KMS-11 (cell line): ENCODE data around the gene NAV3.
A peak's percentile ranks its signal among the peaks of the same experiment; 100 is the strongest.

Experiments used
- H2AFZ ChIP-seq: fragments of 200-600 bp; sonication (generic); 2 replicates; pipeline ENCODE4 v1.6.1; 2016; ENCODE audit warnings: antibody characterized with exemption, mixed run types, low read depth
- H3K27ac ChIP-seq: fragments of 200-600 bp; sonication (generic); 2 replicates; pipeline ENCODE4 v1.6.1; 2016; ENCODE audit warnings: mild to moderate bottlenecking, mixed run types
- H3K27me3 ChIP-seq: fragments of 200-600 bp; sonication (generic); 2 replicates; pipeline ENCODE4 v1.6.1; 2017; ENCODE audit warnings: mild to moderate bottlenecking, low read depth, mixed run types, moderate library complexity; ENCODE audit not compliant: insufficient read depth
- H3K36me3 ChIP-seq: fragments of 200-600 bp; sonication (generic); 2 replicates; pipeline ENCODE4 v1.6.1; 2017; ENCODE audit warnings: mild to moderate bottlenecking, mixed run types; ENCODE audit not compliant: insufficient read depth
- H3K4me1 ChIP-seq: fragments of 200-600 bp; sonication (generic); 2 replicates; pipeline ENCODE4 v1.6.1; 2016; ENCODE audit warnings: mild to moderate bottlenecking, low read depth, mixed run types; ENCODE audit not compliant: poor library complexity, severe bottlenecking
- H3K4me2 ChIP-seq: fragments of 200-600 bp; sonication (generic); 2 replicates; pipeline ENCODE4 v1.7.0; 2016; ENCODE audit warnings: mild to moderate bottlenecking, mixed run types
- H3K4me3 ChIP-seq: fragments of 200-600 bp; sonication (generic); IDR thresholded peaks from 2 replicates; pipeline ENCODE4 v1.6.1; 2017; ENCODE audit warnings: low read depth, low read length, mixed read lengths; ENCODE audit not compliant: insufficient read depth
- H3K79me2 ChIP-seq: fragments of 200-600 bp; sonication (generic); 2 replicates; pipeline ENCODE4 v1.6.1; 2016; ENCODE audit warnings: low read depth, mixed run types; ENCODE audit not compliant: insufficient read depth
- H3K9ac ChIP-seq: fragments of 200-600 bp; sonication (generic); 2 replicates; pipeline ENCODE4 v1.6.1; 2016; ENCODE audit warnings: mild to moderate bottlenecking, mixed run types
- H4K20me1 ChIP-seq: fragments of 200-600 bp; sonication (generic); 2 replicates; pipeline ENCODE4 v1.6.1; 2016; ENCODE audit warnings: mild to moderate bottlenecking, mixed run types; ENCODE audit not compliant: insufficient read depth
- TF ChIP-seq, protein P1 (sequence below): fragments of 200-600 bp; sonication (generic); conservative IDR thresholded peaks from 2 replicates; pipeline ENCODE4 v1.6.1; 2017; ENCODE audit warnings: low read depth, mild to moderate bottlenecking, antibody characterized with exemption, low read length, moderate library complexity, mixed read lengths

Gene NAV3

DNA sequence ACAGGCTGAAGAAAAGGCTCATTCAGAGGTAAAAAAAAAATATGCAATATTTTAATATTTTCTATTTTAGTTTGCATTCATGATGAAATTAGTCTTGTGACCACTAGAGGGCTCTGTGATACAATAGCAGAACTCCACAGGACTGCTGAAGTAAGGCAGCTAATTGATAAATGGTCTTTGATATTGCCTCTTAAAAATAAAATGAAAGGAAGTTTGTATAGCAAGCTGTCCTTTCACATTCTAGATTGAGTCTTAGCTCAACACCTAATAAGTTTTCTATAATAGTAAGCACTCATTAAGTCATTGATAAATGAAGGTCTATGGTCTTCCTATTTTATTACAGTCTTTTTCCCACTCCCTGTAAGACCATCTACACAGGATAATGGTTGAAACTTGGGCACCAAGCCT lies 315.7 kb downstream of the NAV3 start:
- Histone ChIP-seq H3K4me2 (no peak overlapping the region), H3K79me2 (no peaks in the 10 kb centered on the region), H3K9ac (no peak overlapping the region), H3K36me3 (no peaks in the 10 kb centered on the region), H2AFZ (no peak overlapping the region), H3K27ac (no peak overlapping the region), H3K27me3 (no peaks in the 10 kb centered on the region), H3K4me3 (no peak overlapping the region), H4K20me1 (no peaks in the 10 kb centered on the region), H3K4me1 (no peaks in the 10 kb centered on the region)
- TF ChIP-seq, protein P1, sequence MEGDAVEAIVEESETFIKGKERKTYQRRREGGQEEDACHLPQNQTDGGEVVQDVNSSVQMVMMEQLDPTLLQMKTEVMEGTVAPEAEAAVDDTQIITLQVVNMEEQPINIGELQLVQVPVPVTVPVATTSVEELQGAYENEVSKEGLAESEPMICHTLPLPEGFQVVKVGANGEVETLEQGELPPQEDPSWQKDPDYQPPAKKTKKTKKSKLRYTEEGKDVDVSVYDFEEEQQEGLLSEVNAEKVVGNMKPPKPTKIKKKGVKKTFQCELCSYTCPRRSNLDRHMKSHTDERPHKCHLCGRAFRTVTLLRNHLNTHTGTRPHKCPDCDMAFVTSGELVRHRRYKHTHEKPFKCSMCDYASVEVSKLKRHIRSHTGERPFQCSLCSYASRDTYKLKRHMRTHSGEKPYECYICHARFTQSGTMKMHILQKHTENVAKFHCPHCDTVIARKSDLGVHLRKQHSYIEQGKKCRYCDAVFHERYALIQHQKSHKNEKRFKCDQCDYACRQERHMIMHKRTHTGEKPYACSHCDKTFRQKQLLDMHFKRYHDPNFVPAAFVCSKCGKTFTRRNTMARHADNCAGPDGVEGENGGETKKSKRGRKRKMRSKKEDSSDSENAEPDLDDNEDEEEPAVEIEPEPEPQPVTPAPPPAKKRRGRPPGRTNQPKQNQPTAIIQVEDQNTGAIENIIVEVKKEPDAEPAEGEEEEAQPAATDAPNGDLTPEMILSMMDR = peak; percentile 91

DNA sequence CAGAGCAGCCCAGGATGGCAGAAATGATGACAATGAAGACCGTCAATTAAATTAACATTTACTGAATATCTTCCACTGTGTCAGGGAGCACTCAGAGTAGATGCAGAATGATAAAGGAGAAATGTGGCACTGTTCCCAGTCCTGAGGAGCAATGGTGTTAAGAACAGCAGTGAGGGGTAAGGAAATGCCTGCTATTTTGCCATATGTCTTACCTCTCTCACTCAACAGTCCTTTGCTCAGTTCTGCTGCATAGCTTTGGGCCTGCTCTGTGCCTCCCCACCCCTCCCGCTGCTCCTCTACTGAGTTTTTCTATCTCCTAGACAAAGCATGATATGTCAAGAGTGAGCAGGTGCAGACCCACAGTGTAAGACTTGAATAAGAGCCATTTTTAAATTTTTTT lies 318.8 kb downstream of the NAV3 start:
- Histone ChIP-seq H3K4me1 (no peaks in the 10 kb centered on the region), H4K20me1 (no peaks in the 10 kb centered on the region), H3K27ac (no peak overlapping the region), H3K9ac (no peak overlapping the region), H2AFZ (no peak overlapping the region), H3K79me2 (no peaks in the 10 kb centered on the region), H3K4me3 (no peak overlapping the region), H3K36me3 (no peaks in the 10 kb centered on the region), H3K4me2 (no peak overlapping the region), H3K27me3 (no peaks in the 10 kb centered on the region)
- TF ChIP-seq, protein P1 = no peak

DNA sequence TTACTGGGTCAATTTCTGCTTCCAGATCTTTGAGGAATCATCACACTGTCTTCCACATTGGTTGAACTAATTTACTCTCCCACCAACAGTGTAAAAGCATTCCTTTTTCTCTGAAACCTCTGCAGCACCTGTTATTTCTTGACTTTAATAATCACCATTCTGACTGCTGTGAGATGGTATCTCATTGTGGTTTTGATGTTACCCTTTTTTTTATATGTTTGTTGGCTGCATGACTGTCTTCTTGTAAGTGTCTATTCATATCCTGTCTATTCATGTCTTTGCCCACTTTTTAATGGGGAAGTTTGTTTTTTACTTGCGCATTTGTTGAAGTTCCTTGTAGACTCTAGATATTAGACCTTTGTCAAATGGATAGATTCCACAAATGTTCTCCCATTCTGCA lies 324.9 kb downstream of the NAV3 start:
- TF ChIP-seq, protein P1 = no peak
- Histone ChIP-seq H3K36me3 (no peaks in the 10 kb centered on the region), H3K79me2 (no peaks in the 10 kb centered on the region), H3K9ac (no peak overlapping the region), H3K4me3 (no peak overlapping the region), H4K20me1 (no peaks in the 10 kb centered on the region), H3K4me1 (no peaks in the 10 kb centered on the region), H3K27ac (no peak overlapping the region), H3K4me2 (no peak overlapping the region), H3K27me3 (no peaks in the 10 kb centered on the region), H2AFZ (no peak overlapping the region)

DNA sequence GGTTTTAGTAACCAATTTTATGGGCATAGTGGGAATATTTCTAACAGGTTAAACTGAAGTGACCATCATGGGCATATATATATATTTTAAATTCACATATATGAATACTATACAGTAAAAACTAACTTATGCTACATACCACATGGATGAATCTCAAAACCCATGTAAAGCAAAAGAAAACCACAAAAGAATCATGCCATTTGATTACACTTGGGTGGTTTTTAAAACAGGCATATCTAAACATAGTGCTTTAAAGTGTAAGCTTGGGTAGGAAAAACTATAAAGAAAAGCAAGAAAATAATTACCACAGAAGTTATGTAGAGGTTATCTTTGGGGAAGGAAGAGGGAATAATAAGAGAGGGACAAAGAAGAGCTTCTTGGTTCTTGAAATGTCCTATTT lies 326.1 kb downstream of the NAV3 start:
- TF ChIP-seq, protein P1 = no peak
- H4K20me1 ChIP-seq = no peaks in the 10 kb centered on the region
- no peaks in the 10 kb centered on the region for H3K27me3 ChIP-seq
- H3K4me1 ChIP-seq = no peaks in the 10 kb centered on the region
- H3K27ac ChIP-seq = no peak overlapping the region
- H3K4me3 ChIP-seq = no peak overlapping the region
- H3K4me2 ChIP-seq = no peak overlapping the region
- no peak overlapping the region for H3K9ac ChIP-seq
- no peaks in the 10 kb centered on the region for H3K36me3 ChIP-seq
- no peaks in the 10 kb centered on the region for H3K79me2 ChIP-seq
- H2AFZ ChIP-seq = no peak overlapping the region
